H1 (cell line): ENCODE measurements around the gene AFTPH. TPM values are rescaled to one million over a fixed set of nuclear protein-coding genes. Genes with fewer than 3 reads are reported as not detected.

ENCODE experiments used
- CHD1 ChIP-seq: IDR thresholded peaks from 2 replicates; pipeline ENCODE4 v1.6.1; 2012; ENCODE audit warnings: low read depth, low read length, improper control_type of control experiment
- CHD2 ChIP-seq: IDR thresholded peaks from 2 replicates; pipeline ENCODE4 v1.6.1; 2012; ENCODE audit warnings: low read length, improper control_type of control experiment
- POLR2A ChIP-seq, 2 experiments: IDR thresholded peaks; 1 replicate in 1 of 2; 2 replicates in 1 of 2; pipeline ENCODE4 v1.6.1; 2011; ENCODE audit warnings: low read depth in 2 of 2, low read length in 2 of 2, mild to moderate bottlenecking in 2 of 2; ENCODE audit errors: control extremely low read depth in 1 of 2
- polyA plus RNA-seq, 7 experiments: library from polyadenylated mRNA; depleted of rRNA in 3 of 7; stranded (reverse) in 5 of 7; unstranded in 2 of 7; fragments of >200 nt in 5 of 7; fragments of 200-250 nt in 2 of 7; gene quantifications; 1 replicate in 5 of 7; 2 replicates in 1 of 7; 4 replicates in 1 of 7; pipeline versions ENCODE4 v1.2.1 to v1.2.3, GENCODE V29; 2011 to 2013; ENCODE audit warnings: missing spikeins in 2 of 7, mixed read lengths in 2 of 7
- total RNA-seq: library from RNA; stranded (reverse); fragmentation: NEBNext Ultra II Directional; extraction: Animal tissue kit (Norgen Biotek cat#: 25700); gene quantifications from 2 replicates; pipeline ENCODE4 v1.2.1, GENCODE V29; 2021
- TF ChIP-seq, protein P1 (sequence below): fragments of 300-600 bp; sonication (generic); IDR thresholded peaks from 2 replicates; pipeline ENCODE4 v1.7.1; 2012; ENCODE audit warnings: low read length, moderate library complexity, mild to moderate bottlenecking, inconsistent platforms; ENCODE audit not compliant: insufficient replicate concordance
- TF ChIP-seq, protein P2 (sequence below): IDR thresholded peaks from 2 replicates; pipeline ENCODE4 v1.6.1; 2011; ENCODE audit warnings: low read length, improper control_type of control experiment
- TF ChIP-seq, protein P3 (sequence below): IDR thresholded peaks from 2 replicates; pipeline ENCODE4 v1.6.1; 2012; ENCODE audit warnings: inconsistent platforms
- TF ChIP-seq, protein P4 (sequence below): IDR thresholded peaks from 2 replicates; pipeline ENCODE4 v1.6.1; 2012; ENCODE audit warnings: inconsistent platforms

AFTPH gene
- total and polyA plus RNA-seq, 2 of the 8 experiments (the other 6 are each of a cell fraction or from before 2014, with no cell fraction given) = 7.3 to 15.0 TPM

DNA sequence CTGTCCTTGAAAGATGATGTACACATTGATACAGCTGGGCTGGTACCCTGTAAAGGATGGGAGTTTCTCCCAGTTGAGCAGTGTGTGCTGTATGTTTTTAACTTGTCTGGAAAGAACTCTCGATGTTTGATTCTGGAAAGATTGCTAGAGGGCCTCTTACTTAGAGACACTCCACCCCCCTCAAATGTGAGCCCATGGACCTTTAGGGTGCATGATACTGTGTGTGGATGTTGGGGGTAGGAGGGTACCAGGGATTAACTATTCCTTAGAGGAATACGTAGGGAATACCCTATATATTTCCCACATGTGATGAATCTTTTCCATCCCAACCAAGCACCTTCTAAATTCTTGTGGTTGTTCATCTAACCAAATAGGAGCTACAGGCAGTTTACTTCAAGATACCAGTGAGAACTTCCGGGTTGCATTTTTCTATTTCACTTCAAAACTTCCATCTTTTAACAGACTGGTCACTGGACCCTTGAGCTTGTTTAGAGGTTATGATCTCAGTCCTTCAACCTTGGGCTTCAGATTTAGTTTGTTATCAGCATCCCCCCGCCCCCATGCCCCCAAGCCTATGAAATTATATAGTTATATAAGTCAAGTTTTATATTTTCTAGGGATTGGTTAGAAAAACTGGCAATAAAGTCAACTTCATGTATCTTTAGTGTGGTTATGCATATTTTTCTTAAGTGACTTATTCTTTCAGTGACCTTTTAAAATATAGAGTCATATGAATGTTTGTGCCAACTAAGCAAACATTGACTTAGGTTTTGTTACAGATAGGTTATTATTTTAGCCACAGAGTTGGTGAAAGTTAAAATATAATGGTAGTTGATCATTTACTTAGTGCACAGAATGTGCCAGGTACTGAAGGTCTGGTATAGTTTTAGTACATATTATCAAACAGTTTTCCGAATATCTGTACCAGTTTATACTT is 18.2 kb downstream of the AFTPH start (continued):
- TF ChIP-seq, protein P1, sequence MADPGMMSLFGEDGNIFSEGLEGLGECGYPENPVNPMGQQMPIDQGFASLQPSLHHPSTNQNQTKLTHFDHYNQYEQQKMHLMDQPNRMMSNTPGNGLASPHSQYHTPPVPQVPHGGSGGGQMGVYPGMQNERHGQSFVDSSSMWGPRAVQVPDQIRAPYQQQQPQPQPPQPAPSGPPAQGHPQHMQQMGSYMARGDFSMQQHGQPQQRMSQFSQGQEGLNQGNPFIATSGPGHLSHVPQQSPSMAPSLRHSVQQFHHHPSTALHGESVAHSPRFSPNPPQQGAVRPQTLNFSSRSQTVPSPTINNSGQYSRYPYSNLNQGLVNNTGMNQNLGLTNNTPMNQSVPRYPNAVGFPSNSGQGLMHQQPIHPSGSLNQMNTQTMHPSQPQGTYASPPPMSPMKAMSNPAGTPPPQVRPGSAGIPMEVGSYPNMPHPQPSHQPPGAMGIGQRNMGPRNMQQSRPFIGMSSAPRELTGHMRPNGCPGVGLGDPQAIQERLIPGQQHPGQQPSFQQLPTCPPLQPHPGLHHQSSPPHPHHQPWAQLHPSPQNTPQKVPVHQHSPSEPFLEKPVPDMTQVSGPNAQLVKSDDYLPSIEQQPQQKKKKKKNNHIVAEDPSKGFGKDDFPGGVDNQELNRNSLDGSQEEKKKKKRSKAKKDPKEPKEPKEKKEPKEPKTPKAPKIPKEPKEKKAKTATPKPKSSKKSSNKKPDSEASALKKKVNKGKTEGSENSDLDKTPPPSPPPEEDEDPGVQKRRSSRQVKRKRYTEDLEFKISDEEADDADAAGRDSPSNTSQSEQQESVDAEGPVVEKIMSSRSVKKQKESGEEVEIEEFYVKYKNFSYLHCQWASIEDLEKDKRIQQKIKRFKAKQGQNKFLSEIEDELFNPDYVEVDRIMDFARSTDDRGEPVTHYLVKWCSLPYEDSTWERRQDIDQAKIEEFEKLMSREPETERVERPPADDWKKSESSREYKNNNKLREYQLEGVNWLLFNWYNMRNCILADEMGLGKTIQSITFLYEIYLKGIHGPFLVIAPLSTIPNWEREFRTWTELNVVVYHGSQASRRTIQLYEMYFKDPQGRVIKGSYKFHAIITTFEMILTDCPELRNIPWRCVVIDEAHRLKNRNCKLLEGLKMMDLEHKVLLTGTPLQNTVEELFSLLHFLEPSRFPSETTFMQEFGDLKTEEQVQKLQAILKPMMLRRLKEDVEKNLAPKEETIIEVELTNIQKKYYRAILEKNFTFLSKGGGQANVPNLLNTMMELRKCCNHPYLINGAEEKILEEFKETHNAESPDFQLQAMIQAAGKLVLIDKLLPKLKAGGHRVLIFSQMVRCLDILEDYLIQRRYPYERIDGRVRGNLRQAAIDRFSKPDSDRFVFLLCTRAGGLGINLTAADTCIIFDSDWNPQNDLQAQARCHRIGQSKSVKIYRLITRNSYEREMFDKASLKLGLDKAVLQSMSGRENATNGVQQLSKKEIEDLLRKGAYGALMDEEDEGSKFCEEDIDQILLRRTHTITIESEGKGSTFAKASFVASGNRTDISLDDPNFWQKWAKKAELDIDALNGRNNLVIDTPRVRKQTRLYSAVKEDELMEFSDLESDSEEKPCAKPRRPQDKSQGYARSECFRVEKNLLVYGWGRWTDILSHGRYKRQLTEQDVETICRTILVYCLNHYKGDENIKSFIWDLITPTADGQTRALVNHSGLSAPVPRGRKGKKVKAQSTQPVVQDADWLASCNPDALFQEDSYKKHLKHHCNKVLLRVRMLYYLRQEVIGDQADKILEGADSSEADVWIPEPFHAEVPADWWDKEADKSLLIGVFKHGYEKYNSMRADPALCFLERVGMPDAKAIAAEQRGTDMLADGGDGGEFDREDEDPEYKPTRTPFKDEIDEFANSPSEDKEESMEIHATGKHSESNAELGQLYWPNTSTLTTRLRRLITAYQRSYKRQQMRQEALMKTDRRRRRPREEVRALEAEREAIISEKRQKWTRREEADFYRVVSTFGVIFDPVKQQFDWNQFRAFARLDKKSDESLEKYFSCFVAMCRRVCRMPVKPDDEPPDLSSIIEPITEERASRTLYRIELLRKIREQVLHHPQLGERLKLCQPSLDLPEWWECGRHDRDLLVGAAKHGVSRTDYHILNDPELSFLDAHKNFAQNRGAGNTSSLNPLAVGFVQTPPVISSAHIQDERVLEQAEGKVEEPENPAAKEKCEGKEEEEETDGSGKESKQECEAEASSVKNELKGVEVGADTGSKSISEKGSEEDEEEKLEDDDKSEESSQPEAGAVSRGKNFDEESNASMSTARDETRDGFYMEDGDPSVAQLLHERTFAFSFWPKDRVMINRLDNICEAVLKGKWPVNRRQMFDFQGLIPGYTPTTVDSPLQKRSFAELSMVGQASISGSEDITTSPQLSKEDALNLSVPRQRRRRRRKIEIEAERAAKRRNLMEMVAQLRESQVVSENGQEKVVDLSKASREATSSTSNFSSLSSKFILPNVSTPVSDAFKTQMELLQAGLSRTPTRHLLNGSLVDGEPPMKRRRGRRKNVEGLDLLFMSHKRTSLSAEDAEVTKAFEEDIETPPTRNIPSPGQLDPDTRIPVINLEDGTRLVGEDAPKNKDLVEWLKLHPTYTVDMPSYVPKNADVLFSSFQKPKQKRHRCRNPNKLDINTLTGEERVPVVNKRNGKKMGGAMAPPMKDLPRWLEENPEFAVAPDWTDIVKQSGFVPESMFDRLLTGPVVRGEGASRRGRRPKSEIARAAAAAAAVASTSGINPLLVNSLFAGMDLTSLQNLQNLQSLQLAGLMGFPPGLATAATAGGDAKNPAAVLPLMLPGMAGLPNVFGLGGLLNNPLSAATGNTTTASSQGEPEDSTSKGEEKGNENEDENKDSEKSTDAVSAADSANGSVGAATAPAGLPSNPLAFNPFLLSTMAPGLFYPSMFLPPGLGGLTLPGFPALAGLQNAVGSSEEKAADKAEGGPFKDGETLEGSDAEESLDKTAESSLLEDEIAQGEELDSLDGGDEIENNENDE = no peak
- TF ChIP-seq CHD2 (no peak), POLR2A (IDR thresholded peaks at IDR 0.05; ENCODE audit: control extremely low read depth in 1 of 2, low read depth in 2 of 2, low read length in 2 of 2) (no peak), CHD1 (no peak)
- TF ChIP-seq, protein P2, sequence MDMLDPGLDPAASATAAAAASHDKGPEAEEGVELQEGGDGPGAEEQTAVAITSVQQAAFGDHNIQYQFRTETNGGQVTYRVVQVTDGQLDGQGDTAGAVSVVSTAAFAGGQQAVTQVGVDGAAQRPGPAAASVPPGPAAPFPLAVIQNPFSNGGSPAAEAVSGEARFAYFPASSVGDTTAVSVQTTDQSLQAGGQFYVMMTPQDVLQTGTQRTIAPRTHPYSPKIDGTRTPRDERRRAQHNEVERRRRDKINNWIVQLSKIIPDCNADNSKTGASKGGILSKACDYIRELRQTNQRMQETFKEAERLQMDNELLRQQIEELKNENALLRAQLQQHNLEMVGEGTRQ = no peak
- TF ChIP-seq, protein P3, sequence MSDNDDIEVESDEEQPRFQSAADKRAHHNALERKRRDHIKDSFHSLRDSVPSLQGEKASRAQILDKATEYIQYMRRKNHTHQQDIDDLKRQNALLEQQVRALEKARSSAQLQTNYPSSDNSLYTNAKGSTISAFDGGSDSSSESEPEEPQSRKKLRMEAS = no peak
- TF ChIP-seq, protein P4, sequence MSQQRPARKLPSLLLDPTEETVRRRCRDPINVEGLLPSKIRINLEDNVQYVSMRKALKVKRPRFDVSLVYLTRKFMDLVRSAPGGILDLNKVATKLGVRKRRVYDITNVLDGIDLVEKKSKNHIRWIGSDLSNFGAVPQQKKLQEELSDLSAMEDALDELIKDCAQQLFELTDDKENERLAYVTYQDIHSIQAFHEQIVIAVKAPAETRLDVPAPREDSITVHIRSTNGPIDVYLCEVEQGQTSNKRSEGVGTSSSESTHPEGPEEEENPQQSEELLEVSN = no peak
